KMS-11 (cell line): ENCODE results near the gene MAGOHB.

Experiments used
- H2AFZ ChIP-seq: fragments of 200-600 bp; sonication (generic); 2 replicates; pipeline ENCODE4 v1.6.1; 2016; ENCODE audit warnings: antibody characterized with exemption, mixed run types, low read depth
- H3K27ac ChIP-seq: fragments of 200-600 bp; sonication (generic); 2 replicates; pipeline ENCODE4 v1.6.1; 2016; ENCODE audit warnings: mild to moderate bottlenecking, mixed run types
- H3K27me3 ChIP-seq: fragments of 200-600 bp; sonication (generic); 2 replicates; pipeline ENCODE4 v1.6.1; 2017; ENCODE audit warnings: mild to moderate bottlenecking, low read depth, mixed run types, moderate library complexity; ENCODE audit not compliant: insufficient read depth
- H3K36me3 ChIP-seq: fragments of 200-600 bp; sonication (generic); 2 replicates; pipeline ENCODE4 v1.6.1; 2017; ENCODE audit warnings: mild to moderate bottlenecking, mixed run types; ENCODE audit not compliant: insufficient read depth
- H3K4me1 ChIP-seq: fragments of 200-600 bp; sonication (generic); 2 replicates; pipeline ENCODE4 v1.6.1; 2016; ENCODE audit warnings: mild to moderate bottlenecking, low read depth, mixed run types; ENCODE audit not compliant: poor library complexity, severe bottlenecking
- H3K4me2 ChIP-seq: fragments of 200-600 bp; sonication (generic); 2 replicates; pipeline ENCODE4 v1.7.0; 2016; ENCODE audit warnings: mild to moderate bottlenecking, mixed run types
- H3K4me3 ChIP-seq: fragments of 200-600 bp; sonication (generic); IDR thresholded peaks from 2 replicates; pipeline ENCODE4 v1.6.1; 2017; ENCODE audit warnings: low read depth, low read length, mixed read lengths; ENCODE audit not compliant: insufficient read depth
- H3K79me2 ChIP-seq: fragments of 200-600 bp; sonication (generic); 2 replicates; pipeline ENCODE4 v1.6.1; 2016; ENCODE audit warnings: low read depth, mixed run types; ENCODE audit not compliant: insufficient read depth
- H3K9ac ChIP-seq: fragments of 200-600 bp; sonication (generic); 2 replicates; pipeline ENCODE4 v1.6.1; 2016; ENCODE audit warnings: mild to moderate bottlenecking, mixed run types
- H4K20me1 ChIP-seq: fragments of 200-600 bp; sonication (generic); 2 replicates; pipeline ENCODE4 v1.6.1; 2016; ENCODE audit warnings: mild to moderate bottlenecking, mixed run types; ENCODE audit not compliant: insufficient read depth
- TF ChIP-seq, protein P1 (sequence below): fragments of 200-600 bp; sonication (generic); conservative IDR thresholded peaks from 2 replicates; pipeline ENCODE4 v1.6.1; 2017; ENCODE audit warnings: low read depth, mild to moderate bottlenecking, antibody characterized with exemption, low read length, moderate library complexity, mixed read lengths

Gene MAGOHB

DNA sequence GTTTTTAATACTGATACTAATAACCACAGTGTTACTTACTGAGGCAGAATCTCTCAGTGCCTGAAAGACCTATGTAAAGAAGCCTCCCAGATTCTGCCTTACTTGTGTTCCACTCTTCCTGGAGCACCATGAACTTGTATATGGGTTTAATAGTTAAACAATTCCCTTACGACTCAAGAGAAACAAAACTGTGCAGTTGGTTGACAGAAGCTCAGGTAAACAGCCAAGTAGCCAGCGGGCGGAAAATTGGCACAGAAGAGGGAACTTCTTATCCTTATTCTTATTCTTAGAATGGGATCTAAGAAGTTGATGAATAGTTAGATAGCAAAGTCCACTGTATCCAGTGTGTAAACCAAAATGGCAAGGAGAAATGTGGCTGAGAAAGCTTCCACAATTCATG is 22.7 kb upstream of the MAGOHB start:
- Histone ChIP-seq H3K4me3 (no peak overlapping the region), H2AFZ (no peak overlapping the region), H3K36me3 (no peaks in the 10 kb centered on the region), H3K27me3 (no peaks in the 10 kb centered on the region), H3K4me1 (no peaks in the 10 kb centered on the region), H3K27ac (no peak overlapping the region), H4K20me1 (no peaks in the 10 kb centered on the region), H3K4me2 (no peak overlapping the region), H3K9ac (no peak overlapping the region), H3K79me2 (no peaks in the 10 kb centered on the region)
- TF ChIP-seq, protein P1, sequence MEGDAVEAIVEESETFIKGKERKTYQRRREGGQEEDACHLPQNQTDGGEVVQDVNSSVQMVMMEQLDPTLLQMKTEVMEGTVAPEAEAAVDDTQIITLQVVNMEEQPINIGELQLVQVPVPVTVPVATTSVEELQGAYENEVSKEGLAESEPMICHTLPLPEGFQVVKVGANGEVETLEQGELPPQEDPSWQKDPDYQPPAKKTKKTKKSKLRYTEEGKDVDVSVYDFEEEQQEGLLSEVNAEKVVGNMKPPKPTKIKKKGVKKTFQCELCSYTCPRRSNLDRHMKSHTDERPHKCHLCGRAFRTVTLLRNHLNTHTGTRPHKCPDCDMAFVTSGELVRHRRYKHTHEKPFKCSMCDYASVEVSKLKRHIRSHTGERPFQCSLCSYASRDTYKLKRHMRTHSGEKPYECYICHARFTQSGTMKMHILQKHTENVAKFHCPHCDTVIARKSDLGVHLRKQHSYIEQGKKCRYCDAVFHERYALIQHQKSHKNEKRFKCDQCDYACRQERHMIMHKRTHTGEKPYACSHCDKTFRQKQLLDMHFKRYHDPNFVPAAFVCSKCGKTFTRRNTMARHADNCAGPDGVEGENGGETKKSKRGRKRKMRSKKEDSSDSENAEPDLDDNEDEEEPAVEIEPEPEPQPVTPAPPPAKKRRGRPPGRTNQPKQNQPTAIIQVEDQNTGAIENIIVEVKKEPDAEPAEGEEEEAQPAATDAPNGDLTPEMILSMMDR, result no peak

DNA sequence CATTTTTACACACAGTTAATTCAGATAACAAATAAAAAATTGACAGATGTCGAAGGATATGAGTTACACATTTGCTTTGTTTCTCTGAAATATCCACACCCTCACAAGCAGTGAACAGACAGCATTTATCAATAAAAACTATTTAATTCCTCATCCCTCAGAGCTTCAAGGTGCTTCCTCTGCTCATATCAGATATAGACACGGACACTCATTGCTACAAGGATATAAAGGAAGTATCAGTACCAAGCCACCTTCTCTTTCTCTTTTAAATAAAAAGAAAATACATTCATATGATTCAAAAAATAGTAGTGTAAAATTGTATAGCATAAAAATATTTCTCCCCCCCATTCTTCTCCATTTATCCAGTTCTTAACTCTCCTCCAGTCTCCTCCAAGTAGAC is 21.9 kb upstream of the MAGOHB start:
- Histone ChIP-seq H3K36me3 (no peaks in the 10 kb centered on the region), H3K9ac (no peak overlapping the region), H3K4me3 (no peak overlapping the region), H3K4me1 (no peaks in the 10 kb centered on the region), H3K4me2 (no peak overlapping the region), H2AFZ (no peak overlapping the region), H3K27ac (no peak overlapping the region), H4K20me1 (no peaks in the 10 kb centered on the region), H3K79me2 (no peaks in the 10 kb centered on the region), H3K27me3 (no peaks in the 10 kb centered on the region)
- TF ChIP-seq, protein P1, result no peak

DNA sequence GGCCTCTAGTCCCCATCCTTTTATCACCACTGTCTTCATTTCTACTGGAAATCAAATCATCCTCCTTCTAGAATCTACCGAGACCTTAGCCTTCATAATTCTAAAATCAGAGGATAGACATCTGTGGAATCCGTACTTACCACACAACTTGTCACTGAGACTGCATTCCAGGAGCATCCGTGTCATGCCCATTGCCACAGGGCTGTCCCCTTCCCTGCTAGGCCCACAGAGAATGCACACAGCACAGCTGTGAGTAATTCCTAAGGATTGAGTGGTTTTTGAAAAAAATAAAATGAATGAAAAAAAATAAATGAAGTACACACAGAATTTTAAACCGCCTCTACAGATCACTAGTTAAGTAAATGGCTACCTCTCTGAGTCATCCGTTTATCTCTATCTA is 21.0 kb upstream of the MAGOHB start:
- Histone ChIP-seq H2AFZ (no peak overlapping the region), H3K4me3 (no peak overlapping the region), H3K27ac (no peak overlapping the region), H3K9ac (no peak overlapping the region), H3K4me1 (no peaks in the 10 kb centered on the region), H4K20me1 (no peaks in the 10 kb centered on the region), H3K79me2 (no peaks in the 10 kb centered on the region), H3K36me3 (no peaks in the 10 kb centered on the region), H3K4me2 (no peak overlapping the region), H3K27me3 (no peaks in the 10 kb centered on the region)
- TF ChIP-seq, protein P1, result no peak

DNA sequence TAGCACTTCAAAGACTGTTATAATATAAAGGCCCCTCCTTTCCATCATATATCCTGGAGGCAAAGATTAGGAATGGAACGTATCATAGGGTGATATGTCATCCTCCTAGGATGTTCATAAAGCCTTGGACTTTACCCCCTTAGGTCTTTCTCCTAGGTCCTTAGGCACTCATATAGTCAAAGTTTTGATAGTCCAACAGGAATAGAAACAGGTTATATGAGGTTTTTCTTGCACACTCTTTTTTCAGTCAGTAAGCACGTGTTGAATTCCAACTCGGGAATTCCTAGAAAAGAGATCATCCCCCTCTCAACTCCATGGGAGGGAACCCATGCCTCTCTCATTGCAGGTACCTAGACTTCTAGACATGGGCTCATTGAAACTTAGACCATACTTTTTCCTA is 20.1 kb upstream of the MAGOHB start:
- no peaks in the 10 kb centered on the region for H3K4me1 ChIP-seq
- H3K27ac ChIP-seq, result no peak overlapping the region
- no peak overlapping the region for H3K9ac ChIP-seq
- H2AFZ ChIP-seq, result no peak overlapping the region
- H3K4me3 ChIP-seq, result no peak overlapping the region
- TF ChIP-seq, protein P1, result no peak
- H3K36me3 ChIP-seq, result no peaks in the 10 kb centered on the region
- H3K27me3 ChIP-seq, result no peaks in the 10 kb centered on the region
- H3K4me2 ChIP-seq, result no peak overlapping the region
- H4K20me1 ChIP-seq, result no peaks in the 10 kb centered on the region
- no peaks in the 10 kb centered on the region for H3K79me2 ChIP-seq

DNA sequence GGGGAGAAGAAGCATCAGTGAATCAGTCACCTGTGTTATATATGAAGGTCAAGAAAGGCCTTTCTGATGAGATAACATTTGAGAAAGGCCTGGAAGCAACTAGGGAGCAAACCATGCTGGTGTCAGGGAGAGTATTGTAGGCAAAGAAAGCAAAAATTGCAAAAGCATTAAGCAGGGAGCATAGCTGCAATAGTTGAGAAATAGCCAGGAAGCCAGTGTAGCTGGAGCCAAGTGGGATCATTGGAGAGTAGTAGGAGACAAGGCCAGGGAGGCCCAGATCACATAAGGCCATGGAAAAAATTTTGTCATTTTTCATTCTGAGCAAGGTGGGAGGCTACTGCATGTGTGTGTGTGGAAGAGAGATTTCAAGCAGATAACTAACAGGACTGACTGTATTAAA is 18.8 kb upstream of the MAGOHB start:
- no peaks in the 10 kb centered on the region for H4K20me1 ChIP-seq
- no peaks in the 10 kb centered on the region for H3K36me3 ChIP-seq
- no peak overlapping the region for H3K4me2 ChIP-seq
- TF ChIP-seq, protein P1, result no peak
- no peaks in the 10 kb centered on the region for H3K27me3 ChIP-seq
- H2AFZ ChIP-seq, result no peak overlapping the region
- H3K9ac ChIP-seq, result no peak overlapping the region
- no peaks in the 10 kb centered on the region for H3K4me1 ChIP-seq
- H3K79me2 ChIP-seq, result no peaks in the 10 kb centered on the region
- H3K27ac ChIP-seq, result no peak overlapping the region
- H3K4me3 ChIP-seq, result no peak overlapping the region
